ENCODE data around the gene RBM33. TPM values are rescaled to one million over a fixed set of nuclear protein-coding genes. Genes with fewer than 3 reads are reported as not detected.

RBM33 gene
- total RNA-seq, 1 donor from 2014 or later: 73.2 TPM

DNA sequence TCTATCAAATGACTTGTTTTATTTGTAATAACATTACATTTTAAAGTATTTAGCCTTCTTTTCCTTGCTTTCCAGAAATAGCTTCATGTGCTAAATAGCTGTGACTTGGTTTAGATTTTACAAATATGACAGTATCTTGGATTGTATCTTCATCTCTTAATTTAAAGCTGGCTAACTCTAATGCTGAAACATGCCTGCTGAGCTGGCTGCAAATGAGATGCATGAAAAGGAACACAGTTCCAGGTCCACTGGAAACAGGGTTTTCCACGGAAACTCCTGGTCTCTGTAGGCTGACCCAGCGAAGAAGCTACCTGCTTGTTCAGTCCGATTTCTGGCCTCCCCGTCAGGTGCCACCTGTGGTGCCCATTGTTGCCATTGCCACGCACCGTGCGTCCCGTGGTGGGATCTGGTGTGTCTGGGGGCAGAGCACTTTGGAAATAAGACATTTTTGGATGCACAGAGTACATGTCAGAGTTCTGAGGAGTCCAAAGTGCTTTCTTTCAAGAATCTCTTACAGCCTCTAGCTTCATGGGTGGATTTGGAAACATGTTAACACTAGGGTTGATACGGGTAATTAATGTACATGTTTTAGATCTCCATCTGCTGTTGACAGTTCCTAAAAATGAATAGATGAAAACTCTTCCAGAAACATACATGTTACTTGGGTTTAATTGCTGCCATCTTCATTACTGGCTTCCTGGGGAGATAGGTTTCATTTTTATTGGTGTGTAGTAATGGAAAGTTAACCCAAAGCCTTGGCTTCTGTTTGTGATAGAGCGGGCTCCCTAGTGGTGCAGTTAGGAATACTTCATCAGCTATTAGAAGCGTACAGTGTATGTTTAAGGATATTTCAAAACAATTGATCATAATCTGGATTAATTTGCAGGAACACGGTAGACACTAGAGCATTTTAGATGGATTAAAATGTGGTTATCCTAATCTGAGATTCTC, 122.8 kb downstream of the RBM33 start:
- no peaks in the 10 kb centered on the region for H3K27me3 Mint-ChIP-seq (ENCODE audit: low read depth)
- no peak for DNase-seq (ENCODE audit: low read depth, low spot score)
- H3K9me3 Mint-ChIP-seq: no peaks in the 10 kb centered on the region
- H3K4me1 Mint-ChIP-seq: peaks cover 13% of the 10 kb centered on the region
- H3K36me3 Mint-ChIP-seq (ENCODE audit: low read depth): peaks cover 11% of the 10 kb centered on the region
- TF ChIP-seq, protein P1, sequence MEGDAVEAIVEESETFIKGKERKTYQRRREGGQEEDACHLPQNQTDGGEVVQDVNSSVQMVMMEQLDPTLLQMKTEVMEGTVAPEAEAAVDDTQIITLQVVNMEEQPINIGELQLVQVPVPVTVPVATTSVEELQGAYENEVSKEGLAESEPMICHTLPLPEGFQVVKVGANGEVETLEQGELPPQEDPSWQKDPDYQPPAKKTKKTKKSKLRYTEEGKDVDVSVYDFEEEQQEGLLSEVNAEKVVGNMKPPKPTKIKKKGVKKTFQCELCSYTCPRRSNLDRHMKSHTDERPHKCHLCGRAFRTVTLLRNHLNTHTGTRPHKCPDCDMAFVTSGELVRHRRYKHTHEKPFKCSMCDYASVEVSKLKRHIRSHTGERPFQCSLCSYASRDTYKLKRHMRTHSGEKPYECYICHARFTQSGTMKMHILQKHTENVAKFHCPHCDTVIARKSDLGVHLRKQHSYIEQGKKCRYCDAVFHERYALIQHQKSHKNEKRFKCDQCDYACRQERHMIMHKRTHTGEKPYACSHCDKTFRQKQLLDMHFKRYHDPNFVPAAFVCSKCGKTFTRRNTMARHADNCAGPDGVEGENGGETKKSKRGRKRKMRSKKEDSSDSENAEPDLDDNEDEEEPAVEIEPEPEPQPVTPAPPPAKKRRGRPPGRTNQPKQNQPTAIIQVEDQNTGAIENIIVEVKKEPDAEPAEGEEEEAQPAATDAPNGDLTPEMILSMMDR (conservative IDR thresholded peaks at IDR 0.05): no peak
- no peak overlapping the region for H3K4me3 Mint-ChIP-seq
- H3K27ac Mint-ChIP-seq (ENCODE audit: unreplicated experiment): no peak overlapping the region

DNA sequence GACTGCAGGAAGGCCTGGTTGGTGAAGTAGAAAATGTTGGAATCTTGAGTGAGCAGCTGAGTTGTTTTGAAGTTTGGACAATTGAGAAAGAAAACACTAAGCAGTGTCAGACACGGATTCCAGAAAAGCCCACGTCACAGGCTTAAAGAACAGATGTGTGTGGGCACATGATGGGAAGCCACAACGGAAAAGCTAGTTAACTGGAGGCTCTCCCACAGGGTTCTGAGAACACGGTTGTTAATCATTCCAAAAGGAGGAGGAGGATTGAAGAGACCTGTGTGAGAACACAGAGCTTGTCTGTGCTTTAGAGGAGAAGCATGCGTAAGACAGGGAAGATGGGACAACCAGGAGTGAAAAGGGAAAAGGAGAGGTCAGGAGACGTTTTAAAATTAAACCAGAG, 125.2 kb downstream of the RBM33 start:
- Mint-ChIP-seq H3K4me3 (no peak overlapping the region), H3K36me3 (ENCODE audit: low read depth) (peaks cover 6% of the 10 kb centered on the region), H3K9me3 (no peaks in the 10 kb centered on the region), H3K4me1 (no peaks in the 10 kb centered on the region), H3K27me3 (ENCODE audit: low read depth) (no peaks in the 10 kb centered on the region), H3K27ac (ENCODE audit: unreplicated experiment) (no peak overlapping the region)
- DNase-seq (ENCODE audit: low read depth, low spot score): no peak
- TF ChIP-seq, protein P1 (conservative IDR thresholded peaks at IDR 0.05): no peak

DNA sequence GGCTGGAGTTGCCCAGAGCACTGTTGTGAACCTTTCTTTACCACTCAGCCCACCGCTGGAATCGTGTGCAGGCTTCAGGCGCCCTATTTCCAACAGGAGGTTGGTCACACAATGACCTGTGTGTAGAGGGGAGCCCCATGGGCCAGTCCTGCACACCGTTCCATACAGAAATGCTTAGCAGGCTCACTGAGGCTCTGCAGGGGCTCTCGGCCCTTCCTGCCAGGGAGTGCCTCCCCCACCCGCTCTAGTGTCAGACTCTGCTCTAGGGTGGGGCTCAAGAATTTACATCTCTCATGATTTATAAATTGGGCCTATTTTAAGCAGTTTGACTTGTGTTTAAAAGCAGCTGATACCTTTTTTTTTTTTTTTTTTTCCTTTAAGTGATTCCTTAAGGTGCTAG, 125.8 kb downstream of the RBM33 start:
- Mint-ChIP-seq H3K27me3 (ENCODE audit: low read depth) (no peaks in the 10 kb centered on the region), H3K36me3 (ENCODE audit: low read depth) (peaks cover 6% of the 10 kb centered on the region), H3K27ac (ENCODE audit: unreplicated experiment) (no peak overlapping the region), H3K9me3 (no peaks in the 10 kb centered on the region), H3K4me1 (no peaks in the 10 kb centered on the region), H3K4me3 (no peak overlapping the region)
- no peak for DNase-seq (ENCODE audit: low read depth, low spot score)
- TF ChIP-seq, protein P1 (conservative IDR thresholded peaks at IDR 0.05): no peak

DNA sequence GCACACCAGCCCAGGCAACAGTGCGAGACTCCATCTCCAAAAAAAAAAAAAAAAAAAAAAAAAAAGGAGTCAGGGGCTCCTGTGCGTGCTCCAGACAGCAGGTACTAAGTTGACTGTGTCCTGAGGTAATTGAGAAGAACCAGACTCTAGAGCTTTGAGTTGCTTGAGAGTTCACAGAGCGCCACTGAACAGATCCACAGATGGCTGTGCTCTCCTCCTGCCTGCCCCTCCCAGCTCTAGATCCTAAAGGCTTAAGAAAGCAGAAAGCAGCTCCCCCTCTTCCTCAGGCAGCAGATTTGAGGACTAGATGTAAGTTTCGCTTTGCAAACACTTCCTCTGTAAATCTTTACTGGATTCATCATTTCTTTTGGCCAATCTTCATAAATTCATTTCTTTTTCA, 129.1 kb downstream of the RBM33 start:
- H3K27ac Mint-ChIP-seq (ENCODE audit: unreplicated experiment): no peak overlapping the region
- TF ChIP-seq, protein P1 (conservative IDR thresholded peaks at IDR 0.05): no peak
- H3K4me3 Mint-ChIP-seq: no peak overlapping the region
- no peaks in the 10 kb centered on the region for H3K9me3 Mint-ChIP-seq
- H3K36me3 Mint-ChIP-seq (ENCODE audit: low read depth): peaks cover 9% of the 10 kb centered on the region
- no peaks in the 10 kb centered on the region for H3K27me3 Mint-ChIP-seq (ENCODE audit: low read depth)
- H3K4me1 Mint-ChIP-seq: no peaks in the 10 kb centered on the region
- no peak for DNase-seq (ENCODE audit: low read depth, low spot score)

DNA sequence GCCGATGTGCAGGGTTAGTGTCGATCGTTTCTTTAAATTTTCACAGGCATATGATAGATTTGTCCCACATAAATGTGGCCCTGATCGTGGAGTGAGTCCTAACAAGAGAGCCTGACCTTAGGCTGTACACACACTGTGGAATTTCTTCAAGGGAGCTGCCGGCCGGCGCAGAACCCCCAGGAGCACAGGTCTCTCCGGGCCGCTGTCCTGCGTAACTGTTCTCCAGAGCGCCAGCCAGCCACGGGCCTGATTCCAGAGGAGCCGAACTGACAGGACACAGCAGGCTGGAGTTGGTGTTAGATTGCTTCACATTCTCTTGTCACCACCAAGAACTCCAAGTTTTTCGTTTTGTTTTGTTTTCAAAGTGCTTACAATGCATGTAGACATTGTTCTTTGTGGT, 130.5 kb downstream of the RBM33 start:
- Mint-ChIP-seq H3K36me3 (ENCODE audit: low read depth) (peaks cover 12% of the 10 kb centered on the region), H3K4me1 (no peaks in the 10 kb centered on the region), H3K4me3 (no peak overlapping the region), H3K9me3 (no peaks in the 10 kb centered on the region), H3K27ac (ENCODE audit: unreplicated experiment) (no peak overlapping the region), H3K27me3 (ENCODE audit: low read depth) (no peaks in the 10 kb centered on the region)
- no peak for DNase-seq (ENCODE audit: low read depth, low spot score)
- TF ChIP-seq, protein P1 (conservative IDR thresholded peaks at IDR 0.05): no peak

Data from neural crest cell (in vitro differentiated cells).